Activated naive CD4-positive, alpha-beta T cell treated with anti-CD3 and anti-CD28 coated beads, Interleukin-2, amount 50 U/mL, for 16 hours (primary cell): ENCODE data around the gene CIC.
"Not testable (repeated sequence)": the region's sequence is repeated elsewhere in the genome, so short reads cannot be mapped to it uniquely, and the experiment has no call there.

Source experiments
- DNase-seq: peaks from one replicate; pipeline ENCODE4 v3.0.0-alpha.2; 2020

Gene CIC

GRCh38 chr19:42335971-42336370 is 66.9 kb downstream of the CIC start:
- DNase-seq: no peak

- not testable (repeated sequence) for DNase-seq
These were observed 70.2 kb downstream of the CIC start for GRCh38 chr19:42339126-42339860.

GRCh38 chr19:42339922-42340321 is 70.9 kb downstream of the CIC start:
- DNase-seq: not testable (repeated sequence)

- no peak for DNase-seq
These were observed 74.5 kb downstream of the CIC start for GRCh38 chr19:42343344-42344110.

GRCh38 chr19:42344336-42344893 is 75.4 kb downstream of the CIC start:
- no peak for DNase-seq
